Measurements from ENCODE around the gene ADRB1.

The ADRB1 gene

GRCh38 chr10:114048472-114048871 is 4.8 kb downstream of the ADRB1 start:
- DNase-seq (ENCODE audit: extremely low spot score) = no peak
- CTCF ChIA-PET = interaction anchor here (1.7 kb wide), 1 partner anchor 15 kb away, joined by 3 read pairs; no protein-coding TSS in a partner anchor
- POLR2A ChIA-PET = no interaction called here
- TF ChIP-seq, protein P1, sequence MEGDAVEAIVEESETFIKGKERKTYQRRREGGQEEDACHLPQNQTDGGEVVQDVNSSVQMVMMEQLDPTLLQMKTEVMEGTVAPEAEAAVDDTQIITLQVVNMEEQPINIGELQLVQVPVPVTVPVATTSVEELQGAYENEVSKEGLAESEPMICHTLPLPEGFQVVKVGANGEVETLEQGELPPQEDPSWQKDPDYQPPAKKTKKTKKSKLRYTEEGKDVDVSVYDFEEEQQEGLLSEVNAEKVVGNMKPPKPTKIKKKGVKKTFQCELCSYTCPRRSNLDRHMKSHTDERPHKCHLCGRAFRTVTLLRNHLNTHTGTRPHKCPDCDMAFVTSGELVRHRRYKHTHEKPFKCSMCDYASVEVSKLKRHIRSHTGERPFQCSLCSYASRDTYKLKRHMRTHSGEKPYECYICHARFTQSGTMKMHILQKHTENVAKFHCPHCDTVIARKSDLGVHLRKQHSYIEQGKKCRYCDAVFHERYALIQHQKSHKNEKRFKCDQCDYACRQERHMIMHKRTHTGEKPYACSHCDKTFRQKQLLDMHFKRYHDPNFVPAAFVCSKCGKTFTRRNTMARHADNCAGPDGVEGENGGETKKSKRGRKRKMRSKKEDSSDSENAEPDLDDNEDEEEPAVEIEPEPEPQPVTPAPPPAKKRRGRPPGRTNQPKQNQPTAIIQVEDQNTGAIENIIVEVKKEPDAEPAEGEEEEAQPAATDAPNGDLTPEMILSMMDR (IDR thresholded peaks at IDR 0.05; ENCODE audit: control extremely low read depth, extremely low read depth, low read depth, missing control alignments) = no peak

- no peak for DNase-seq (ENCODE audit: extremely low spot score)
- TF ChIP-seq, protein P1 (IDR thresholded peaks at IDR 0.05; ENCODE audit: control extremely low read depth, extremely low read depth, low read depth, missing control alignments) = no peak
- CTCF ChIA-PET = no interaction called here
- POLR2A ChIA-PET = no interaction called here
These were observed 8.0 kb downstream of the ADRB1 start for GRCh38 chr10:114051714-114052113.

GRCh38 chr10:114052255-114052654 is 8.6 kb downstream of the ADRB1 start:
- TF ChIP-seq, protein P1 (IDR thresholded peaks at IDR 0.05; ENCODE audit: control extremely low read depth, extremely low read depth, low read depth, missing control alignments) = no peak
- POLR2A ChIA-PET = no interaction called here
- no peak for DNase-seq (ENCODE audit: extremely low spot score)
- CTCF ChIA-PET = interaction anchor here (1.0 kb wide), 1 partner anchor 15 kb away, joined by 3 read pairs; no protein-coding TSS in a partner anchor

DNA sequence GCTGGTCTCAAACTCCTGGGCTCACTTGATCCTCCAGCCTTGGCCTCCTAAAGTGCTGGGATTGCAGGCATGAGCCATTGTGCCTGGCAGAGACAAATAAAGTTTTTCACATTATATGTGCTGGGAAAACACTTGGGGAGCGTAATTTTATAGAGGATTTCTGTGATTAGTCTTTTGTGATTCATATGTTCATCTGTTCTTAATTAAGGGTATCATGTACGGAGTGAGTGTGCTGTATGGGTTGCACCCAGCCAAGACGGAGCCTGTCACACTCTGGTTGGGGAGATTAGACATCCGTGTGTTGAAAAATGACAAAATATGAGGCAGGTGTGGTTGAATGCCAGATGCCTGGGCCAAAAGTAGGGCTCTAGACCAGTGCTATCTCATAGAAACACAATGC is 10.3 kb downstream of the ADRB1 start:
- CTCF ChIA-PET = interaction anchor here (1.5 kb wide), 1 partner anchor 9 kb away, joined by 4 read pairs; no protein-coding TSS in a partner anchor
- TF ChIP-seq, protein P1 (IDR thresholded peaks at IDR 0.05; ENCODE audit: control extremely low read depth, extremely low read depth, low read depth, missing control alignments) = no peak
- DNase-seq (ENCODE audit: extremely low spot score) = no peak
- POLR2A ChIA-PET = no interaction called here

DNA sequence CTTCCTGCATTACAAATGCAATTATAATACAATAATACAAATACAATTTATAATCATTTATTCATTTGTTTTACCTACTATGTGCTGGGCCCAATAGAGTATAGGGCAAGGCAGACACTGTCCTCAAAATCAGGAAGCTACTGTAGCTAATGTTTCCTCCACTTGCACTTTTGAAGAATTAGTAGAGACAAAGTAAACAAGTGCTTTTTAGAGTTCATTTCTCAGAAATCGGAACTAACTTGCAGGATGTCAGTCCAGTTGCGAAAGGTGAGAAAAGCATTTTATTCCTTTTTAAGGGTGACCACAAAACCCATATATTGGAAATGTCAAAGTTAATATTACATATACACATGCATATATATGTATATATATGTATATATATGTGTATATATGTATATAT is 14.2 kb downstream of the ADRB1 start:
- TF ChIP-seq, protein P1 (IDR thresholded peaks at IDR 0.05; ENCODE audit: control extremely low read depth, extremely low read depth, low read depth, missing control alignments) = no peak
- CTCF ChIA-PET = interaction anchor here (0.9 to 1.4 kb wide), 4 partner anchors 11 to 260 kb away, joined by 3 to 6 read pairs (median 3); no protein-coding TSS in a partner anchor
- DNase-seq (ENCODE audit: extremely low spot score) = no peak
- POLR2A ChIA-PET = no interaction called here

DNA sequence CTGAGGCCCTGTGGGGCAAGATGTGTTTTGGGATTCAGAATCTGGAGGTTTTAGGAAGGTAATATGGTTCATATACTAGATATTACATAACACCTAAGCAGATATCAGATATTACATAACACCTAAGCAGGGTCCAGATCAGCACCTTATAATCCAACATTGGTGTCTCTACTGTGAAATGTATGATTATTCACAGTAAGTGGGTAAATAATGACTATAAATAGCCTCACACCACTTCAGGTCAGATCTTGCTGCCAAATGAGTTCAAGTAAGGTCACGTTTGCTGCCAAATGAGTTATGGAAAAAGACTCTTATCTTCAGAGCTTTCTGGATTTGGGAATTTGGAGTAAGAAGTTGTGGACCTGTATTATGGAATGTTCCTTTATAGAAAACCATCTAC is 14.6 kb downstream of the ADRB1 start:
- POLR2A ChIA-PET = no interaction called here
- CTCF ChIA-PET = interaction anchor here (1.4 kb wide), 1 partner anchor 14 kb away, joined by 6 read pairs; no protein-coding TSS in a partner anchor
- DNase-seq (ENCODE audit: extremely low spot score) = no peak
- TF ChIP-seq, protein P1 (IDR thresholded peaks at IDR 0.05; ENCODE audit: control extremely low read depth, extremely low read depth, low read depth, missing control alignments) = no peak
